SU-DHL-6 (cell line): ENCODE results near the gene HAAO.

Experiments
- H2AFZ ChIP-seq: fragments of 200-600 bp; sonication (generic); 2 replicates; pipeline ENCODE4 v1.6.1; 2014; ENCODE audit warnings: low read depth, mild to moderate bottlenecking, moderate library complexity, mixed read lengths, antibody characterized with exemption, low read length; ENCODE audit not compliant: severe bottlenecking
- H3F3A ChIP-seq: fragments of 200-600 bp; shearing (Covaris generic); 2 replicates; pipeline ENCODE4 v1.6.0; 2016; ENCODE audit warnings: antibody characterized with exemption, mild to moderate bottlenecking; ENCODE audit not compliant: insufficient read depth
- H3K27ac ChIP-seq: fragments of 200-600 bp; sonication (generic); 2 replicates; pipeline ENCODE4 v1.5.1; 2016; ENCODE audit warnings: low read depth, mild to moderate bottlenecking, low read length, moderate library complexity, mixed read lengths
- H3K27me3 ChIP-seq: fragments of 200-600 bp; sonication (generic), shearing (Covaris generic); 2 replicates; pipeline ENCODE4 v1.6.0; 2014; ENCODE audit warnings: mild to moderate bottlenecking, low read length
- H3K36me3 ChIP-seq: fragments of 200-600 bp; sonication (generic); 2 replicates; pipeline ENCODE4 v1.6.1; 2014; ENCODE audit warnings: mild to moderate bottlenecking, low read length, mixed read lengths
- H3K4me2 ChIP-seq: fragments of 300-600, 200-600 bp; shearing (Covaris generic), sonication (generic); 2 replicates; pipeline ENCODE4 v1.6.0; 2014; ENCODE audit warnings: low read length, low read depth, mild to moderate bottlenecking; ENCODE audit not compliant: poor library complexity, severe bottlenecking
- H3K4me3 ChIP-seq: fragments of 200-600 bp; sonication (generic); 2 replicates; pipeline ENCODE4 v1.5.1; 2014; ENCODE audit warnings: antibody characterized with exemption, low read length, mild to moderate bottlenecking, mixed read lengths; ENCODE audit not compliant: insufficient read depth, poor library complexity, severe bottlenecking
- H3K79me2 ChIP-seq: fragments of 200-600 bp; sonication (generic); 2 replicates; pipeline ENCODE4 v1.6.1; 2014; ENCODE audit warnings: mild to moderate bottlenecking, low read length, moderate library complexity; ENCODE audit not compliant: insufficient read depth
- H3K9ac ChIP-seq: fragments of 200-600 bp; sonication (generic); 2 replicates; pipeline ENCODE4 v1.7.0; 2014; ENCODE audit warnings: mild to moderate bottlenecking, low read length
- H3K9me2 ChIP-seq: fragments of 200-600 bp; sonication (generic); replicated peaks from 2 replicates; pipeline ENCODE4 v1.6.1; 2014; ENCODE audit warnings: low read length; ENCODE audit not compliant: insufficient read depth
- H3K9me3 ChIP-seq: fragments of 200-600 bp; sonication (generic); 2 replicates; pipeline ENCODE4 v1.6.1; 2014; ENCODE audit warnings: low read length, mixed read lengths; ENCODE audit not compliant: insufficient read depth
- H4K20me1 ChIP-seq: fragments of 200-600 bp; sonication (generic); 2 replicates; pipeline ENCODE4 v1.6.1; 2014; ENCODE audit warnings: low read depth, mild to moderate bottlenecking, antibody characterized with exemption, low read length, moderate library complexity, mixed read lengths
- EZH2phosphoT487 ChIP-seq: fragments of 200-600 bp; sonication (generic), shearing (Covaris generic); conservative IDR thresholded peaks from 2 replicates; pipeline ENCODE4 v1.6.1; 2018; ENCODE audit warnings: mild to moderate bottlenecking, antibody characterized with exemption, low read length, moderate library complexity, mixed read lengths
- TF ChIP-seq, protein P1 (sequence below): fragments of 200-600 bp; sonication (generic); IDR thresholded peaks from one replicate; pipeline ENCODE4 v1.5.1; 2017; ENCODE audit warnings: antibody characterized with exemption, mild to moderate bottlenecking, low read length, moderate library complexity; ENCODE audit not compliant: insufficient read depth, poor library complexity, severe bottlenecking

The HAAO gene

DNA sequence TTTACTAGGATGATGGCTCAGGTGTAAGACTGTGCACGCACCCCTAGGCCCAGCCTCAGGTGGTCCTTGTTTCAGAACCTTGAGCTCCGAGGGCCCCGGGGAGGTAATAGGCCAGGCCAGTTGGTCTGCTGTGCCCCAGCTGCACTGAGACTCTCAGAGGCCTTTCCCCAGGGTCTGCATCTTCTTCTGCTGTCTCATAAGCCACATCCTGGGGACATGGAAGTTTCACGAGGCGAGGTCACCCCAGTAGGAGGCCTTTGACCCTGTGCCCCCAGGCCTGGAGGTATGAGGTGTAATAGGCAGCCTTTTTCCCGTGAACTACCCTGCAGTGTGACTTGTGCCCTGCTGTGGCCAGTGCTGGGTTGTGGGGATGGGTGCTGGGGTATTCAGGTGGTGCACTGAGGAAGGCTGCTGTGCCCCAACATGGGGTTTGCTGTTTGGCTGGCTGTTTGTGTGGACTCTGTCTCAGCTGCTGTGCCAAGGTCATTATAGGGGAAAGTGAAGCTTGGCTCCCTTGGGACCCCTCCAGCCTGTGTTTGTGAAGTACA lies 35.3 kb downstream of the HAAO start:
- Histone ChIP-seq H3K4me2 (no peak overlapping the region), H3F3A (peaks cover 12% of the 10 kb centered on the region), H2AFZ (no peak overlapping the region), H3K27me3 (no peaks in the 10 kb centered on the region), H3K9me2 (no peaks in the 10 kb centered on the region), H3K79me2 (no peaks in the 10 kb centered on the region), H3K9me3 (no peaks in the 10 kb centered on the region), H4K20me1 (no peaks in the 10 kb centered on the region), H3K27ac (no peak overlapping the region), H3K4me3 (no peak overlapping the region), H3K9ac (no peak overlapping the region), H3K36me3 (no peaks in the 10 kb centered on the region)
- no peak for TF ChIP-seq EZH2phosphoT487
- TF ChIP-seq, protein P1, sequence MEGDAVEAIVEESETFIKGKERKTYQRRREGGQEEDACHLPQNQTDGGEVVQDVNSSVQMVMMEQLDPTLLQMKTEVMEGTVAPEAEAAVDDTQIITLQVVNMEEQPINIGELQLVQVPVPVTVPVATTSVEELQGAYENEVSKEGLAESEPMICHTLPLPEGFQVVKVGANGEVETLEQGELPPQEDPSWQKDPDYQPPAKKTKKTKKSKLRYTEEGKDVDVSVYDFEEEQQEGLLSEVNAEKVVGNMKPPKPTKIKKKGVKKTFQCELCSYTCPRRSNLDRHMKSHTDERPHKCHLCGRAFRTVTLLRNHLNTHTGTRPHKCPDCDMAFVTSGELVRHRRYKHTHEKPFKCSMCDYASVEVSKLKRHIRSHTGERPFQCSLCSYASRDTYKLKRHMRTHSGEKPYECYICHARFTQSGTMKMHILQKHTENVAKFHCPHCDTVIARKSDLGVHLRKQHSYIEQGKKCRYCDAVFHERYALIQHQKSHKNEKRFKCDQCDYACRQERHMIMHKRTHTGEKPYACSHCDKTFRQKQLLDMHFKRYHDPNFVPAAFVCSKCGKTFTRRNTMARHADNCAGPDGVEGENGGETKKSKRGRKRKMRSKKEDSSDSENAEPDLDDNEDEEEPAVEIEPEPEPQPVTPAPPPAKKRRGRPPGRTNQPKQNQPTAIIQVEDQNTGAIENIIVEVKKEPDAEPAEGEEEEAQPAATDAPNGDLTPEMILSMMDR = no peak

DNA sequence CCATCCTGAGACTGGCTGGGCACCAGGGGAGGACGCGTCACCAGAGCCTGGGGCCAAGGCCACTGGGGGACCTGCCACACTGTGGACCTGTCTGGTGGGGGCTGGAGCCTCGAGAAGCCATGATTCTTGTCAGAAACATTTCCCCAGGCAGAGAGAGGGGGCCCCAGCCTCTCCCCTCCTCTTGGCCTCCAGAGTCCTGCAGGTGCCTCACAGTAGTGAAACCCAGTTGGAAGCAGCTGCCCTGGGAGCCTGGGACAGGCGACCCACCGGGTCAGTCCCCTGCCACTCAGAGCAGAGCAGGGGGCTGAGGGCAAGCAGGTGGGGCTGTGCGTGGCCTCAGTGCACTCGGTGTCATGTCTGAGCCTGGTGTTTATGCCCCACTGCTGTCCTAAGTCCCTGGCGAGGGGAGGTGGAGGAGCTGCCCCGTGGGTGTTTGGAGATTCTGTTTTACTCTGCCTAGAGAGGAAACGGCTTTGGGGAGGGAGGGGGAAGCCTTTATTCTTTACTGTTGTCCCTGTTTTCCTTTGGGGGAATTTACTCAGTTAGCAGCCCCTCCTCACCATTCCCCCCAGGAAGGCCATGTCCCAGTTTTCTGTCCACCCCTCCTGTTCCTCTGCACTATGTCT lies 36.1 kb downstream of the HAAO start:
- Histone ChIP-seq H4K20me1 (no peaks in the 10 kb centered on the region), H3K9ac (no peak overlapping the region), H3F3A (peaks cover 12% of the 10 kb centered on the region), H3K4me3 (no peak overlapping the region), H3K27me3 (no peaks in the 10 kb centered on the region), H3K9me2 (no peaks in the 10 kb centered on the region), H3K27ac (no peak overlapping the region), H3K9me3 (no peaks in the 10 kb centered on the region), H3K36me3 (no peaks in the 10 kb centered on the region), H3K4me2 (no peak overlapping the region), H3K79me2 (no peaks in the 10 kb centered on the region), H2AFZ (no peak overlapping the region)
- TF ChIP-seq, protein P1 = no peak
- no peak for TF ChIP-seq EZH2phosphoT487

DNA sequence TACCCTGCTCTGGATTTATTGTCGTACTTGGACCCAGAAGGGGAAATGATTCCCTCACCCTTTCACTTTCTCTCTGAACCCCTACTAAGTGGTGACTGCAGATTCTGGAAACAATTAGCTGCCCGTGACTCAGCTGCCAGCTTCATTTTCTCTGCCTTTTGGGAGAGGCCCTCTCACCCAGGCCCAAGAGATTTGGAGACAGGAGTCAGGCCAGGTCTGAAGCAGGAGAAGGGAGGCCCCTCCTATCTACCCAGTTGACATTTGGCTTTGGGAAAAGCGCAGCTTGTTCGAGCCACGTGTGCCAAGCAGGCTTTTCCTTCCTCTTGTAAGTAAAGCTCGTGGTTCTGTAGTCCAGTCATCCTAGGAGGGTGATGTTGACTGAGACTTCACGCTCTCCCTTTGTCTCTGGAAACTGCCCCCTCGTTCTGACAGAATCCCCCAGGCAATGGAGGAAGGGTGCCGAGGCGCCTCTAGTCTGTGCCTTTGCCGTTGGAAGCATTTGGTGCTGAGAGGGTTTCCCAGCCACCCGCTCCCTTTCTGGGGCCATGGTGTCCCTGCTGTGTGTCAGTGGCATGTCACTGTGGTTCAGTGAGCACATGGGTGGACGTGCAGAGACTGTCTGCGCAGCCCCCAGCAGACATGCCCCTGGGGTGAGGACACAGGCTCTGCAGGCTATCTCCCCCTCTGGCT lies 37.0 kb downstream of the HAAO start:
- Histone ChIP-seq H3K79me2 (no peaks in the 10 kb centered on the region), H3K9me2 (no peaks in the 10 kb centered on the region), H3K27ac (no peak overlapping the region), H4K20me1 (no peaks in the 10 kb centered on the region), H3K9me3 (no peaks in the 10 kb centered on the region), H3K27me3 (no peaks in the 10 kb centered on the region), H3F3A (peaks cover 12% of the 10 kb centered on the region), H3K36me3 (no peaks in the 10 kb centered on the region), H3K4me2 (no peak overlapping the region), H2AFZ (no peak overlapping the region), H3K9ac (no peak overlapping the region), H3K4me3 (no peak overlapping the region)
- TF ChIP-seq, protein P1 = no peak
- no peak for TF ChIP-seq EZH2phosphoT487
